ENCODE measurements around the gene LSM4.
"Not testable (repeated sequence)": the region's sequence is repeated elsewhere in the genome, so short reads cannot be mapped to it uniquely, and the experiment has no call there.

LSM4 gene

DNA sequence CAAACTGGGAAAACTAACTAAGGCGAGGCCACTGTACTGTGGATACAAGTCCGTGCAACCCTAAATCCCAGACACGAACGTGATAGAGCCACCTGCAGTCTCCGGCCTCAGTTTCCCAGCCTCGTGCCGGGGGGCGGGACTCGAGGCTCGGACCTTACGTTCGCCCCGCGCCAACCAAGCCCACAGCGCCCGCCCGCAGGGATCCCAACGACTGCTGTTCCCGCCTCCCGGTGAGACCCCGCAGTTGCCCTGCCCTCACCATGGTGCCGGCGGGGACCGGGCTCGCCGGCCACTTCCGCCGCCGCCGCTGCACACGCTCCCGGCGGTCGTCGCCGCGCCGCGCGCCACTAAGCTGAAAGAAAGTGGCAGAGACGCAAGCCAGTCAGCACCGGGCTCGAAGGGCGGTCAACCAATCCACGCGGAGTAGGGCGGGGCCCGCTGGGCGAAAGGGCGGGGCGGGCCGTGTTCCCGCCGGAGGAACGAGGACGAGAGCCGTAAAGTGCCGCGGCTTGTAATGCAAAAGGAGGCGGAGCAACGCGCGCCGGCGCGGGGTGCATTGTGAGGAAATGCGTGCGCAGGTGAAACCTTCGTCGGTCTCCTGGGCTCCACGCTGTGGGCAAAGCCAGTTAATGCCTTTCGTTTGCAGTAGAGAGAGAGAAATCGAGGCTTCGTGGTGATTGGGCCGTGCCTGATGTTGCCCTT lies at the start of gene LSM4:
Gene LSM4 (minus strand): TSS at position 318 of the 702 bp plus-strand sequence. CDS start 56 bp downstream, at position 262.
- DNase-seq: peak; percentile 100

DNA sequence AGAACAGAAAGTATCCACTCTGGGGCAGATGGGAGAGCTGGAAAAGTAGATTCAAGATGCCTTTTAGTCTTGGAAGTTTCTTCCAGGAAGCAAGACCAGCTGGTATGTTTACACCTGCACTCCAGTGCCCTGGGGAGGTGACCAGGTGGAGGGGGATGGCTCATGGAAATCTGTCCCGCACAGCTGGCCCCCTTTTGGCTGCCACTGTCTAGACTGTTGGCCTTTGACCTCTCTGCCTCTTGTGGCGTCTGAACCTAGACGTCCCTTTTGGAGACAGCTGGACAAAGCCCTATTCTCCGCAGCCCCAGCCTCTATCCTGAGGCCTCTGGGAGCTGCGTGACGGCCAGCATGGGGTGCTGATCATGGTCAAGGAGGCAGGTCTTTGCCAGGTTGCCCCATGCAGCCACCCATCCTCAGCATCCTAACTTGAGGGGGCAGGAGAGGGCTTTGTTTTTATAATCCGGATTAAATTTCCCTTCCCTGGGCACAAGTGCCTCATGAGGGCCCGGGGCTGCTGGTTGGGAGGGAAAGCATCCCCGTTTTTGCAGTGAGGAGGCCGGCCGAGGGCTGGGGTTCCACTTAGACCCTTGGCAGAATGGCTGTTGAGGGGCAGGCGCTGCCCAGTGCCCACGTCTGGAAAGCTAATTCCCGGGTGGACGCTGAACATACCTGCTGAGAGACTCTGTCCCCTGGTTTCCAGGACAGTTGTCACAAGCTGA lies 45.8 kb upstream of the LSM4 start:
- no peak for DNase-seq

DNA sequence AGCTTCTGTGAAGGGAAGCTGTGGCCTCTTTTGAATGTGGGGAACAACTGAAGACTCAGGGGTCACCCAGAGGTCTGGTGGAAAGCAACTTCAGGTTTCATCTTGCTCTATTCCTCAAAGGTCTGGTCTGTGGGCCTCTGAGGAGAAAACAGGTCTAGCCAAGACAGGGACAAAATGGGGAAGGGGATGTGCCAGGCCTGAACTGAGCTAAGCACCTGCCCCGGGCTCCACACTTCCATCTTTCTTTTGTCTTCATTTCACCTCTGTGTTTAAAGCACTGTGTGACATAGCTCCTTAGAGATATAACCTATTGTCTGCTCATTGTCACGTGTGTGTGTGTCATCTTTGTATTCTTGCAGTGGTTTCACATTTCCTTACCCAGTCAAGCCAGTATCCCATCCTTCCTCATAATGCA lies 43.2 kb upstream of the LSM4 start:
- no peak for DNase-seq

DNA sequence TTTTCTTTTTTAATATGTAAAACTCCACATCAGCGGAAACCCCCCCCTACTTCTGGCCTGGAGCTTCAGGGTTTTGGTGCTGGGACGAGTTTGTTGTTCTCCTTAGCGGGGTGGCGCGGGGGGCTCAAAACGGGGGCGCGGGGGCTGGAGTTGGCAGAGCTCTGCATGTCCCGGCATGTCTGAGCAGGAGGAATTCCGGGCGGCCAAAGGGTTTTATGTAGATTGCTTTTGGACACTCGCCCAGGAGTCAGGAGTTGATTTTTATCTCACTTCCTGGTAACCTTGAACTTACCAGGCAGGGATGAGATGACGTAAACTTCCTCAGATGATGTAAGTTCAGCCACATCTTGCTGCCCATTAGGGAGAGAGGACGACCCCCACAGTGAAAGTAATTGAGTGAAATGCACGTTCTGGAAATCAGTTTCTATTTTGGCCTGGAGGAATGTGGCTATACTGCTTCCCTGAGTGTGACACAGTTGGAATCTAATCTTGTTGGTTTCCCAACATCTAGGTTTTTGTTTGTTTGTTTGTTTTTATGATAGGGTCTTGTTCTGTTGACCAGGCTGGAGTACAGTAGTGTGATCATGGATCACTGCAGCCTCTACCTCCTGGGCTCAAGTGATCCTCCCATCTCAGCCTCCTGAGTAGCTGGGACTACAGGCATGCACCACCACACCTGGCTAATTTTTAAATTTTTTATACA lies 42.1 kb upstream of the LSM4 start:
- DNase-seq: no peak

DNA sequence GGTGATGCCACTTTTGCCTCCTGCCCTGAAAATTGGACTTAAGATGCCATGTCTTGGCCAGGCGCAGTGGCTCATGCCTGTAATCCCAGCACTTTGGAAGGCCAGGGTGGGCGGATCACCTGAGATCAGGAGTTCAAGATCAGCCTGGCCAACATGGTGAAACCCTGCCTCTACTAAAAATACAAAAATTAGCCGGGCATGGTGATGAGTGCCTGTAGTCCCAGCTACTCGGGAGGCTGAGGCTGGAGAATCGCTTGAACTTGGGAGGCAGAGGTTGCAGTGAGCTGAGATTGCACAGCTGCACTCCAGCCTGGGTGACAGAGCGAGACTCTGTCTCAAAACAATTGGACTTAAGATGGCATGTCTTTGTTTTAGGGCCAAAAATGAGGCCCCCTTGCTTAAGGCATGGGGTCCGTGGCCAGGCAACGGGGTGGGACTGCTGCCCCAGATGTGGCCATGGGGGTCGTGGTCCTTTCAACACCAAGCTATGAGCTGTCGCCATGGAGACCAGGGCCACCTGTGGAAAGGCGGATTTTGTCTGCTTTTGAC lies 41.5 kb upstream of the LSM4 start:
- not testable (repeated sequence) for DNase-seq

DNA sequence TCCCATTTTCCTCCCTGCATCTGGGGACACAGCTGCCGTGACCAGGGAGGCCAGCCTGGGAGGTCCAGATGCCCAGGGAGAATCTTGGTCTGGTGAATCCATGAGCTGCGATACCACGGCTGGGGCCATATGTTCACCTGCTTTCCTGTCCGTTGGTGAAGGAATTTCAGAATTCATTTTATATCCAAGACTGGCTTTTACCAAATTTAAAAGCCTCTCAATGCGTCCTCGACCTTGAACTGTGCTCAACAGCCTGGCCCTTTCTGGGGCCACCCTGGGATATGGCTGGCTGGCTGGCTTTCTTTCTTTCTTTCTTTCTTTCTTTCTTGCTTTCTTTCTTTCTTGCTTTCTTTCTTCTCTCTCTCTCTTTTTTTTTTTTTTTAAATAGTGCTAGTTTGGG lies 40.9 kb upstream of the LSM4 start:
- DNase-seq: no peak

DNA sequence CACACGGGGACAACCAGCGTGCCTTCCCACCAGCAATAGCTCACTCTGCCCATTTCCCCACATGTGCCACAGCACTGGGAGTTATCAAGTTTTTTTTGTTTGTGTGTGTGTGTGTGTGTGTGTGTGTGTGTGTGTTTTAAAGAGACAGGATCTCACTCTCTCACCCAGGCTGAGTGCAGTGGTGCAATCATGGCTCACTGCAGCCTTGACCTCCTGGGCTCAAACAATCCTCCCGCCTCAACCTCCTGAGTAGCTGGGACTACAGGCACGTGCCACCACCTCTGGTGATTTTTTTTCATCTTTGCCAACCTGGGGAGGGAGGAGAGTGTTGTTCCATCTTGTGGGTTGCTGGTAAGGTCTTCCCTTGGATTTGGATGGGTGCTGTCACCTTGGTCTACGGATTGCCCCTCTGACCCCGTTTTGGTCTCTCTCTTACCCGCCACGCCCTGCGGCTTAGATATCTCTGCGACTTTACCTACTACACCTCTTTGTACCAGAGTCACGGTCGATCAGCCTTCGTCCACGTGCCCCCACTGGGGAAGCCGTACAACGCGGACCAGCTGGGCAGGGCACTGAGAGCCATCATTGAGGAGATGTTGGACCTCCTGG lies 40.2 kb upstream of the LSM4 start:
- DNase-seq: no peak

DNA sequence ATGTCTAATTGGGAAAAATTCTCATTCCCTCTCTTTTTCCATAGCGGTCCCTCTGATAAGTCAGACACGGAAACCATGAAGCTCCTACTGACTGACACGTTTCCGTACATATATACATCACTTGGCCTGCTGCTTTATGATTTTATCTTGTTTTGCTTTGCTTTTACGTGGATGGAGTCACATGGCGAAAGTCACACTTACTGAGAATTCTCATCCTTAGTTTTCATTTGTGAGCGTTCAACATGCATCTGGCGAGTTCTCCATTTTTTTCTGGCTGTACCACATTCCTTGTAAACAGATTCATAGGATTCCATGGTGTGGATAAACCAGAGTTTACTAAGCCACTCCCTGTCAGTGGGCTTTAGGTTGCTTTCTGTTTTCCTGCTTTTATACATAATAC lies 38.8 kb upstream of the LSM4 start:
- DNase-seq: no peak

DNA sequence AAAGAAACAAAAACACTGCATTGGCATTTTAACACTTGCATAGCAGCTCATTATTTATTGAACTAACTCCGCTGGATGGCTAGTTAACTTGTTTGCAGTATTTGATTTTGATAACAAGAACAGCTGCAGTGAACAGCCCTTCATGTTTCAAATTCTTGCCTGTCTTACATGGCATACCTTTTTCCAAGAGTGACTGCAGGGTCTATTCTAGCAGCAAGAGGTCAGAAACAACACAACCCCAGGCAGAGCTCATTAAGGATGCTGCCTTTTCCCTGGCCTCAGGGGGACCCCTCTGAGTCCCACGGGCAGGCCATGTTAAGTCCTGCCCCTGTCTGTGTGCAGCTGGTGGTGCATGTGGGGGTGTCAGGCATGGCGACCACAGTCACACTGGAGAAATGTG lies 34.2 kb upstream of the LSM4 start:
- no peak for DNase-seq

DNA sequence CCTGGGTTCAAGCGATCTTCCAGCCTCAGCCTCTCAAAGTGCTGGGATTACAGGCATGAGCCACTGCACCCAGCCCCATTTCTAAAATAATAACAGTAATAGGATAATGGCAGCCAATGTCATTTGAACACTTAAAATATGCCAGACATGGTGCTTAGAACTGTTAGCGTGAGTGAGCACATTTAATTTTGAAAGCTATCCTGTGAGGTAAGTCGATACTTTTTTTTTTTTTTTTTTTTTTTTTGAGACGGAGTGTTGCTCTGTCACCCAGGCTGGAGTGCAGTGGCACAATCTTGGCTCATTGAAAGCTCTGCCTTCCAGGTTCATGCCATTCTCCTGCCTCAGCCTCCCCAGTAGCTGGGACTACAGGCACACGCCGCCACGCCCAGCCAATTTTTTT lies 31.9 kb upstream of the LSM4 start:
- not testable (repeated sequence) for DNase-seq

DNA sequence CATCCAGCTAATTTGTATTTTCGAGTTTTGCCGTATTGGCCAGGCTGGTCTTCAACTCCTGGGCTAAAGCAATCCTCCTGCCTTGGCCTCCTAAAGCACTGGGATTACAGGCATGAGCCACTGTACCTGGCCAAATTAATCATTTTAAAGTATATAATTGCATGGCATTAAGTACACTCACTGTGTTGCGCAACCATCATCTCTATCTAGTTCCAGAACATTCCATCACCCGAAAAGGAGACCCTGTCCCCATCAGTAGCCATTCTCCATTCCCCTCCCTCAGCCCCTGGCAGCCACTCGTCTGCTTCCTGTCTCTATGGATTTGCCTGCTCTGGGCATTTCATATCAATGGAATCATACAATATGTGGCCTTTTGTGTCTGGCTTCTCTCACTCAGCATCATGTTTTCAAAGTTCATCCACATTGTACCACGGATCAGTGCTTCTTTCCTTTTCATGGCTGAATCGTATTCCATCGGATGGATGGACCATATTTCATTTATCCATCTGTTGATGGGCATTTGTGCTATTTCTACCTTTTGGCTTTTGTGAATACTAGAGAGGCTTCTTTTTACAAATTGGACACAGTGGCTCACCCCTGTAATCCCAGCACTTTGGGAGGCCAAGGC lies 30.6 kb upstream of the LSM4 start:
- DNase-seq: no peak

DNA sequence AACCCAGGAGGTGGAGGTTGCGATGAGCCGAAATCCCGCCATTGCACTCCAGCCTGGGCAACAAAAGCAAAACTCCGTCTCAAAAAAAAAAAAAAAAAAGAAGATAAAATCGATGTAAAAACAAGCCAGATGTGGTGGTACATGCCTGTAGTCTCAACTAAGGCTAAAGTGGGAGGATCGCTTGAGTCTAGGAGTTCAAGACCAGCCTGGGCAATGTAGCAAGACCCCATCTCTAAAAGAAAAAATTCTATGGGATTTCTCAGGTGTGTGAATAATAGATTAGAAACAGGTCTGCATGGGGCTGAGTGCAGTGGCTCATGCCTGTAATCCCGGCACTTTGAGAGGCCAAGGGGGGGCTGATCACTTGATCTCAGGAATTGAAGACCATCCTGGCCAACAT lies 28.7 kb upstream of the LSM4 start:
- DNase-seq: no peak

DNA sequence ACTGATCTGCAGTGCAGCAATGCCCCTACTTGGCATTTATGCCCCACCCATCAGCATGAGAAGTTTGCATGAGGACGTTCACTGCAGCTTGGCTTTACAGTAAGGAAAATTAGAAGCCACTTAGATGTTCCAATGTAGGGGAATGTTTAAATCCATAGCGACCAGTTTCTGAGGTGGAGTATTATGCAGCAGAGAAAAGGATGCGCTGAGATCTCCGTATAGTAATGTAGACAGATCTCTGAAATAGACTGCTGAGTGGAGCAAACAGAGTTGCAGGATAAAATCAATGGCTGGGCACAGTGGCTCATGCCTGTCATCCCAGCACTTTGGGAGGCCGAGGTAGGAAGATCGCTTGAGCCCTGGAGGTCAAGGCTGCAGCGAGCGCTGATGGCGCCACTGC lies 27.6 kb upstream of the LSM4 start:
- DNase-seq: no peak

DNA sequence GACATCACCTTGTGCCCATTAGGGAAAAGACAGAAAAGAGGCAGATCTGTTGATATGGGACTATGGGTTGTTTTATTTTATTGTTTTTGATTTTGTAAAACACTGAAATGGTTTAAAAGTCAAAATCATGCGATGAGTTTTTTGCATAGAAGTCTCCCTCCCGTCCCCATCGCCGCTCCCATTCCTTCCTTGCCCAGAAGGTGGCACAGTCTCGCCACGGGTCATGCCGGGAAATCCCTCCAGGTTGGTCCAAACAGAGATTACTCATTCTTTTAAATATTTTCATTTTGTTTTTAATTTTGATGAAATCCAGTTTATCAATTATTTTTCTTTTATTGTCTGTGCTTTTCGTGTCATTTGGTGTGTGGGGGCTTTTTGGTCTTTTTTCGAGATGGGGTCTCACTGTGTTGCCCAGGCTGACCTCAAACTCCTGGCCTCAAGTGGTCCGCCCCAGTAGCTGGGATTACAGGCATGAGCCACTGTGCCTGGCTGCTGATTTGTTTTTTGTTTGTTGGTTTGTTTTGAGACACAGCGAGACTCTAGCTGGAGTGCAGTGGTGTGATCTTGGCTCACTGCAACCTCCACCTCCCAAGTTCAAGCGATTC lies 26.8 kb upstream of the LSM4 start:
- DNase-seq: peak; percentile 20

DNA sequence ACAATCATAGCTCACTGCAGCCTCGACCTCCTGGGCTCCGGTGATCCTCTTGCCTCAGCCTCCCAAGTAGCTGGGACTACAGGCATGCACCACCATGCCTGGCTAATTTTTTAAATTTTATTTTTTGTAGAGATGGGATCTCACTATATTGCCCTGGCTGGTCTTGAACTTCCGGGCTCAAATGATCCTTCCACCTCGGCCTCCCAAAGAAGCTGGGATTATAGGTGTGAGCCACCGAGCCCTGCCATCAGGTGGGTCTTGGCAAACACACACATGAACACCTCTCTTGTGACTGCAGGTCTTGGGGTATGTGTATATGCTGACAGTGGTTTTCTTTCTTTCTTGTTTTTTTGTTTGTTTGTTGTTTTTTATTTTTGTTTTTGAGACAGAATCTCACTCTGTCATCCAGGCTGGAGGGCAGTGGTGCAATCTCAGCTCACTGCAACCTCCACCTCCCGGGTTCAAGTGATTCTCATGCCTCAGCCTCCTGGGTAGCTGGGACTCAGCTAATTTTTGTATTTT lies 26.0 kb upstream of the LSM4 start:
- DNase-seq: not testable (repeated sequence)

DNA sequence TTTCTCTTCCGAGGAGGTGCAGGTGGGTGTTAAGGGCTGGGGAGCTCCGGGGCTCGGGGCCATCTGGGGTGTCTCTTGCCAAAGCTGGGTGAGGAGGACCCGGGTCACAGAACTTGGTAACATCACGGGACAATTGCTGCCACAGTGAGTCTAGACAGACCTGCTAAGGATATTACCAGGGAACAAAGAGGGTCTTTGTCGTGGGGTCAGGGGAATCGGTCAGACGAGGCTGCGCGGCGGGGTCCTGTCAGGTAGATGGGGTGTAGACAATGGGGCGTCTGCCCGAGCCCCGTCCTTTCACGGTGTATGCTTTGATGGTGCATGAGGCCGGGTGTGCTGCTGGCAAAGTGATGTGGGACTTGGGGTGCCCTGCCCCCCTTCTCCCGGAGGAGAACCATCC lies 25.3 kb upstream of the LSM4 start:
- no peak for DNase-seq

DNA sequence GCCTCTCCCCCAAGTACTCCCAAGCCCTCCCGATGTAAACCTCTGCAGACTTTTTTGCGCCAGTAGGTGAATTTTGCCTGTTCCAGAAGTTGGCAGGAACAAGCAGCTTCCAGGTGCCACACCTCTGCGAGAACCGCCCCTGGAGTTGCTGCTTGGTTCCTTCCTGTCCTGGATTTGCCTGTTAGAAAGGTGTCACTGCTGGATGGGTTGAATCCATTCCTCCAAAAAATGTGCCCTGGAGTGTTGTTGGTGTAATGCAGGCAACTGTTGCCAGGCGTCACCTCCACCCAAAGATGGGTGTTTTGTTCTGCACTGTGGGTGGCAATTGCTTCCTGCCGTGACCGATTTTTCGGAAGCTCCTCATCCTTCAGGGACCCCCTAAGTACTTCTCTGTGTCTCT lies 23.2 kb upstream of the LSM4 start:
- no peak for DNase-seq

DNA sequence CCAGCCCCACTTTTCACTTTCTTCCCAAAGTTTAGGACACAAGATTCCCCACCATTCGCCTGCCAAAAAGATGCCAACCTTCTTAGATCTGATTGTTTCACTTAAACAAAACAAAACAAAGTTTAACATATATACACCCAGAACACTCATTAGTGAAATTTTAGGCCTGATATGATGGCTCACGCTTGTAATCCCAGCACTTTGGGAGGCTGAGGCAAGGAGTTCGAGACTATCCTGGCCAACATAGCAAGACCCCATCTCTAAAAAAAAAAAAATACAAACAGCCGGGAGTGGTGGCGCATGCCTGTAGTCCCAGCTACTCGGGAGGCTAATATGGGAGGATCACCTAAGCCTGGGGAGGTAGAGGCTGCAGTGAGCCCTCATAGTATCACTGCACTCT lies 22.4 kb upstream of the LSM4 start:
- no peak for DNase-seq

DNA sequence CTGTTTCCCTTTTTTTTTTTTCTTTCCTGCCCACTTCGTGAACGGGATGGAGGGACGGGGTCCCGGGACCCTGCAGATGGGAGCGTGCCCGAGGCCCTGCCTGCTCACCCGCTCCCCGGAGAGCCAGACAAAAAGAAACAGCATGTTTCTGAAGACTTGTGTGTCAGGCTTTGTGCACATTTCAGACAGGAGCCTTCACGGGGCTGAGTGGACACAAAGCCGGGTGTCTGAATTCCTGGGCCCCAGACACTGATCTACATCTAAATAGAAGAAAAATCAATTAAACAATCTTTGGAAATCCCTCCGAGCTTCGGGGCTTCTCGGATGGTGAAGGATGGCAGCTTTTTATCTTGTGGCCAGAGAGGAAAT lies 21.7 kb upstream of the LSM4 start:
- DNase-seq: no peak

DNA sequence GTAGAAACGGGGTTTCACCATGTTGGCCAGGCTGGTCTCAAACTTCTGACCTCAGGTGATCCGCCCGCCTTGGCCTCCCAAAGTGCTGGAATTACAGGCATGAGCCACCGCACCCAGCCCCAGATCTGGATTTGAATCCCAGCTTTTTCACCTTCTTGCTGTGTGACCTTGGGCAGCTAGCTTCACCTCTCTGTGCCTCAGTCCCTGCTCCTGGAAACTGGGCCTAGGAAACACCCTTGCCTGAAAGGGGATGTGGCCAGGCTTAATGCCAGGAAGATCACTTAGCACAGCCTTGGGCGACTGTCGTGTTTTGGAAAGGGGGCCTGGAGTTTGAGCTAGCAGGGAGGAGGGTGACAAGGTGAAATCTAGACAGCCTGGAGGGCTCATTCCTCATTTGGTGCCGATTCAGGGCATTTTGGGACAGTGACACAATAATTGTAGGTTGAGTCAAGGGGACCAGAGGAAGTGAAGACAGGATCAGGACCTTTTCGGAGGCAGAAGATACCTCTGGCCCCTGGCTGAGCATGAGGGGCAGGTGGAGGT lies 19.3 kb upstream of the LSM4 start:
- DNase-seq: no peak

DNA sequence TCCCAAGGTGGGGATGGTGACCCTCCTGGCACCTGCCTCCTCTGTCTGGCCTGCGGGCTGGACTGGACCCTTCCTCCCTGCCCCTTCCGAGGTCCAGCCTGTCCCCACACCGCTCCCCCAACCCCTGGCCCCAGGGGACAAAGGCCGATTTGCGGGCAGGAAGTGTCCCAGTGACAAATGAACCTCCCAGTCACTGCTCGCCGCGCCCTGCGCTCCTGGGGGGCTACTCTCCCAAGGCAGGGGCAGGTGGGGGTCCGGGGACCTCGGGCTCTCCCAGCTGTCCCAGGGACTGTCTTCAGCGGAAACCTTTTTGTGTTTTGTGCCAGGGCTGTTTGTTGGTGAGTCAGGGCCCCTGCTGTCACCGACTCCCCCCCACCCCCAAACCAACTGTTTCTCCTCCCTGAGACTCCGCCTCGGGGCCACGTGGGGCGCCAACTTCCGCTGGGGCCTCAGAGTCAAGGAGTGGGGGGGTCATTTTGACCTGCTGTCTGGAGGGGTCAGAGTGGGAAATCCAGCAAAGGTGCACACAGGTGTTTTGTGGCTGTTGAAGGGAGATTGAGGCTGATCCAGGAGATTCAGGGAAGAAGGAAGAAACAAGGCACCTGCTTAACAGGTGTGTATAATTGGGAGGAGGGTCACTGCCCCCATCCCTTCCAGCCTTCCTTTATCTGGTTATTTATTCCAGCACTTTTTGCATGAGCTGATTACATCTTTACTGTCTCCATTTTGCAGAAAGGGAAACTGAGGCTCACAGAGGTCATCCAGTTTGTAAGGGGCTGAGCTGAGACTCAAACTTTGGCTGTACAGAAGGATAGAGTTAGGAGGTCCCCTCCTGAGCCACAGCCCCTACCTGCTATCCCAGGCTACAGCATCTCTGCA lies 18.4 kb upstream of the LSM4 start:
- peak; percentile 67 for DNase-seq
